ENCODE measurements around the gene MEIS1. TPM values are rescaled to one million over a fixed set of nuclear protein-coding genes. Genes with fewer than 3 reads are reported as not detected.

Gene MEIS1
- total RNA-seq, 1 experiment from 2014 or later = 0.66 TPM

GRCh38 chr2:66579186-66580126, 144.5 kb downstream of the MEIS1 start:
- Mint-ChIP-seq H3K9me3 (peaks cover 0 to 10% of the 10 kb centered on the region in 2 experiments; a peak in 2 of 5 replicates), H3K4me3 (no peak overlapping the region; a peak in 1 of 5 replicates), H3K27ac (no peak overlapping the region), H3K36me3 (ENCODE audit: insufficient read depth in 1 of 3, low read depth in 3 of 3) (no peaks in the 10 kb centered on the region; a peak in 1 of 7 replicates), H3K4me1 (peaks cover 30 to 41% of the 10 kb centered on the region in 2 experiments), H3K27me3 (ENCODE audit: low read depth) (no peaks in the 10 kb centered on the region; the same call in 1 of the 2 replicates)
- Histone ChIP-seq H4K8ac (replicated peaks; ENCODE audit: insufficient read length, low read depth, low read length) (no peak overlapping the region), H2BK120ac (ENCODE audit: low read depth, low read length, poor library complexity, severe bottlenecking) (no peak overlapping the region), H2BK20ac (ENCODE audit: low read depth, low read length, poor library complexity, severe bottlenecking) (no peak overlapping the region), H2AFZ (ENCODE audit: low read length) (no peak overlapping the region), H3K23ac (ENCODE audit: insufficient read length, low read depth, low read length) (no peak overlapping the region), H3K9me3 (ENCODE audit: control insufficient read depth, low read depth, low read length) (no peaks in the 10 kb centered on the region), H3K4ac (ENCODE audit: low read depth, low read length) (no peak overlapping the region), H3T11ph (ENCODE audit: low read length) (no peak overlapping the region), H3K27me3 (ENCODE audit: insufficient read depth, low read length) (peaks cover 71% of the 10 kb centered on the region), H2BK15ac (ENCODE audit: low read depth, low read length) (no peak overlapping the region), H3K56ac (ENCODE audit: insufficient read length, low read depth, low read length) (no peak overlapping the region), H4K91ac (ENCODE audit: insufficient read length, low read depth, low read length) (no peak overlapping the region), H3K4me2 (ENCODE audit: insufficient read depth, insufficient read length, low read length) (no peak overlapping the region), H2AK5ac (ENCODE audit: insufficient read length, low read length) (no peak overlapping the region), H3K79me2 (ENCODE audit: insufficient read depth, low read length) (no peaks in the 10 kb centered on the region), H3K23me2 (ENCODE audit: insufficient read length, low read depth, low read length, poor library complexity, severe bottlenecking) (peaks cover 41% of the 10 kb centered on the region), H4K5ac (ENCODE audit: insufficient read length, low read depth, low read length) (no peak overlapping the region), H2BK5ac (ENCODE audit: insufficient read length, low read length) (no peak overlapping the region), H3K9ac (ENCODE audit: extremely low read depth, insufficient read length, low read length) (no peak overlapping the region), H3K27ac (ENCODE audit: insufficient read length, low read depth, low read length) (no peak overlapping the region), H2BK12ac (ENCODE audit: insufficient read length, low read depth, low read length) (no peak overlapping the region), H3K4me1 (ENCODE audit: insufficient read depth, low read length) (peaks cover 6% of the 10 kb centered on the region; the same call in 1 of the 2 replicates), H3K18ac (ENCODE audit: insufficient read length, low read depth, low read length) (no peak overlapping the region), H3K14ac (ENCODE audit: insufficient read depth, low read length) (no peak overlapping the region), H3K79me1 (ENCODE audit: insufficient read depth, low read depth, low read length, poor library complexity, severe bottlenecking) (no peaks in the 10 kb centered on the region), H4K20me1 (ENCODE audit: control insufficient read depth, insufficient read depth, insufficient read length) (no peaks in the 10 kb centered on the region)
- no peak for DNase-seq
- no CpG with 5 or more reads among the region's 10 CpGs for WGBS (ENCODE audit: extremely low coverage, insufficient read length, low lambda C conversion rate)
- TF ChIP-seq CTCF (conservative IDR thresholded peaks at IDR 0.05) = no peak

Measured in H9 (cell line).